HG02870 (cell line): ENCODE results near the gene PAN2.
"Not testable (repeated sequence)": the region's sequence is repeated elsewhere in the genome, so short reads cannot be mapped to it uniquely, and the experiment has no call there.

ENCODE experiments used
- ATAC-seq: cut with Tn5 transposase; IDR thresholded peaks from one replicate; pipeline ENCODE4 v1.9.1; 2021; ENCODE audit warnings: mild to moderate bottlenecking, moderate library complexity; ENCODE audit not compliant: unreplicated experiment

PAN2 gene

GRCh38 chr12:56333679-56334489 lies at the start of gene PAN2:
TSS of gene PAN2 (minus strand) at chr12:56334000. CDS start at chr12:56333094, 906 bp downstream.
- peak; percentile 86 for ATAC-seq

GRCh38 chr12:56382611-56383010 lies 48.8 kb upstream of the PAN2 start:
- ATAC-seq, result no peak

GRCh38 chr12:56377989-56378316 lies 44.2 kb upstream of the PAN2 start:
- ATAC-seq, result no peak

- ATAC-seq, result no peak
Measured at GRCh38 chr12:56377310-56377988, 43.6 kb upstream of the PAN2 start.

GRCh38 chr12:56375598-56376434 lies 42.0 kb upstream of the PAN2 start:
- ATAC-seq, result no peak

- ATAC-seq, result no peak
Measured at GRCh38 chr12:56374726-56375597, 41.2 kb upstream of the PAN2 start.

- ATAC-seq, result no peak
Measured at GRCh38 chr12:56373515-56373914, 39.7 kb upstream of the PAN2 start.

GRCh38 chr12:56366948-56367347 lies 33.1 kb upstream of the PAN2 start:
- no peak for ATAC-seq

GRCh38 chr12:56362130-56363059 lies 28.6 kb upstream of the PAN2 start, which contains the start of gene APOF:
TSS of gene APOF (minus strand) at chr12:56362857. CDS start at chr12:56362745, 112 bp downstream.
- ATAC-seq, result no peak

- ATAC-seq, result no peak
Measured at GRCh38 chr12:56361487-56362129, 27.8 kb upstream of the PAN2 start.

GRCh38 chr12:56359851-56360767 lies 26.3 kb upstream of the PAN2 start, which contains the start of gene STAT2:
TSS of gene STAT2 (minus strand) at chr12:56360107. CDS start at chr12:56356571, 3,536 bp downstream.
- ATAC-seq, result peak; percentile 95

GRCh38 chr12:56358836-56359532 lies 25.2 kb upstream of the PAN2 start:
- no peak for ATAC-seq

- no peak for ATAC-seq
Measured at GRCh38 chr12:56351325-56351724, 17.5 kb upstream of the PAN2 start.

GRCh38 chr12:56350662-56351061 lies 16.9 kb upstream of the PAN2 start:
- ATAC-seq, result no peak

GRCh38 chr12:56348776-56349175 lies 15.0 kb upstream of the PAN2 start:
- ATAC-seq, result no peak

- not testable (repeated sequence) for ATAC-seq
Measured at GRCh38 chr12:56347255-56347654, 13.5 kb upstream of the PAN2 start.

GRCh38 chr12:56346675-56347074 lies 12.9 kb upstream of the PAN2 start:
- ATAC-seq, result no peak
